HG03108 (cell line): ENCODE measurements around the gene SLC22A3.

Experiments
- ATAC-seq: cut with Tn5 transposase; IDR thresholded peaks from one replicate; pipeline ENCODE4 v1.9.1; 2021; ENCODE audit warnings: moderate library complexity; ENCODE audit not compliant: unreplicated experiment

SLC22A3 gene

GRCh38 chr6:160333841-160334240, 14.3 kb upstream of the SLC22A3 start:
- ATAC-seq, result no peak

- no peak for ATAC-seq
Measured at GRCh38 chr6:160336200-160336599, 12.0 kb upstream of the SLC22A3 start.

GRCh38 chr6:160337301-160337700, 10.9 kb upstream of the SLC22A3 start:
- ATAC-seq, result no peak

- ATAC-seq, result no peak
Measured at GRCh38 chr6:160337991-160338390, 10.2 kb upstream of the SLC22A3 start.

- ATAC-seq, result no peak
Measured at GRCh38 chr6:160343144-160343543, 5.0 kb upstream of the SLC22A3 start.

GRCh38 chr6:160344271-160344670, 3.9 kb upstream of the SLC22A3 start:
- ATAC-seq, result no peak

GRCh38 chr6:160347259-160348222, 637 bp upstream of the SLC22A3 start:
- no peak for ATAC-seq

- ATAC-seq, result no peak
Measured at GRCh38 chr6:160349020-160349441, 853 bp downstream of the SLC22A3 start.

GRCh38 chr6:160349814-160350350, 1.7 kb downstream of the SLC22A3 start:
- ATAC-seq, result no peak

GRCh38 chr6:160353950-160354496, 5.8 kb downstream of the SLC22A3 start:
- ATAC-seq, result no peak

- ATAC-seq, result no peak
Measured at GRCh38 chr6:160355001-160355400, 6.8 kb downstream of the SLC22A3 start.

GRCh38 chr6:160356074-160356744, 8.0 kb downstream of the SLC22A3 start:
- ATAC-seq, result no peak

GRCh38 chr6:160357088-160357487, 8.9 kb downstream of the SLC22A3 start:
- ATAC-seq, result no peak

GRCh38 chr6:160358225-160359119, 10.3 kb downstream of the SLC22A3 start:
- ATAC-seq, result no peak

- no peak for ATAC-seq
Measured at GRCh38 chr6:160360955-160361354, 12.8 kb downstream of the SLC22A3 start.

GRCh38 chr6:160362556-160362955, 14.4 kb downstream of the SLC22A3 start:
- ATAC-seq, result no peak

GRCh38 chr6:160363016-160363996, 15.1 kb downstream of the SLC22A3 start:
- ATAC-seq, result no peak

- no peak for ATAC-seq
Measured at GRCh38 chr6:160365117-160365516, 16.9 kb downstream of the SLC22A3 start.
